Astrocyte (in vitro differentiated cells and primary cell): Measurements from ENCODE around the gene CYP27B1. TPM values are rescaled to one million over a fixed set of nuclear protein-coding genes. Genes with fewer than 3 reads are reported as not detected.

Source experiments
- DNase-seq: peaks from one replicate; pipeline ENCODE4 v3.0.0-alpha.2; 2010; ENCODE audit warnings: low read depth
- FAIRE-seq: peaks from 2 replicates; lab custom pipeline; 2011; peaks lifted over from hg19 to GRCh38; lab: Jason Lieb, UNC
- H2AFZ ChIP-seq: 2 replicates; pipeline ENCODE4 v1.6.0; 2012; ENCODE audit warnings: low read depth, low read length, inconsistent platforms
- H3K27ac ChIP-seq: 2 replicates; pipeline ENCODE4 v1.5.1; 2011; ENCODE audit warnings: low read depth, low read length, inconsistent platforms
- H3K27me3 ChIP-seq: 2 replicates; pipeline ENCODE4 v1.6.0; 2011; ENCODE audit warnings: low read length, inconsistent platforms; ENCODE audit not compliant: insufficient read depth
- H3K36me3 ChIP-seq: 2 replicates; pipeline ENCODE4 v1.5.1; 2011; ENCODE audit warnings: low read length, inconsistent platforms; ENCODE audit not compliant: insufficient read depth
- H3K4me1 ChIP-seq: 2 replicates; pipeline ENCODE4 v1.5.1; 2011; ENCODE audit warnings: low read length, inconsistent platforms; ENCODE audit not compliant: insufficient read depth
- H3K4me2 ChIP-seq: 2 replicates; pipeline ENCODE4 v1.6.0; 2012; ENCODE audit warnings: low read length, inconsistent platforms
- H3K4me3 ChIP-seq: 2 replicates; pipeline ENCODE4 v1.5.1; 2011; ENCODE audit warnings: low read depth, mild to moderate bottlenecking, low read length, inconsistent platforms; ENCODE audit not compliant: insufficient read depth
- H3K79me2 ChIP-seq: 2 replicates; pipeline ENCODE4 v1.6.0; 2012; ENCODE audit warnings: mild to moderate bottlenecking, low read length, inconsistent platforms; ENCODE audit not compliant: insufficient read depth
- H3K9ac ChIP-seq: 2 replicates; pipeline ENCODE4 v1.6.0; 2012; ENCODE audit warnings: mild to moderate bottlenecking, low read length, inconsistent platforms
- H3K9me3 ChIP-seq: 2 replicates; pipeline ENCODE4 v1.5.1; 2012; ENCODE audit warnings: low read depth, mild to moderate bottlenecking, low read length, inconsistent platforms; ENCODE audit not compliant: insufficient read depth
- H4K20me1 ChIP-seq: 2 replicates; pipeline ENCODE4 v1.6.0; 2012; ENCODE audit warnings: low read length, inconsistent platforms; ENCODE audit not compliant: insufficient read depth
- H3K27ac Mint-ChIP-seq: one replicate; pipeline ENCODE4 v1.8.0; 2021; ENCODE audit warnings: mild to moderate bottlenecking, mixed read lengths; ENCODE audit not compliant: unreplicated experiment
- H3K27me3 Mint-ChIP-seq: one replicate; pipeline ENCODE4 v1.8.0; 2021; ENCODE audit warnings: low read depth, mixed read lengths; ENCODE audit not compliant: unreplicated experiment
- H3K36me3 Mint-ChIP-seq: one replicate; pipeline ENCODE4 v1.8.0; 2021; ENCODE audit warnings: low read depth, mixed read lengths; ENCODE audit not compliant: unreplicated experiment
- H3K4me1 Mint-ChIP-seq: one replicate; pipeline ENCODE4 v1.8.0; 2021; ENCODE audit warnings: low read depth, mixed read lengths; ENCODE audit not compliant: unreplicated experiment
- H3K4me3 Mint-ChIP-seq: one replicate; pipeline ENCODE4 v1.8.0; 2021; ENCODE audit warnings: mild to moderate bottlenecking, moderate library complexity, mixed read lengths; ENCODE audit not compliant: unreplicated experiment
- H3K9me3 Mint-ChIP-seq: one replicate; pipeline ENCODE4 v1.8.0; 2021; ENCODE audit warnings: mild to moderate bottlenecking, mixed read lengths; ENCODE audit not compliant: unreplicated experiment
- EZH2 ChIP-seq: IDR thresholded peaks from 2 replicates; pipeline ENCODE4 v1.6.1; 2012; ENCODE audit warnings: mild to moderate bottlenecking, low read length, inconsistent platforms; ENCODE audit not compliant: insufficient read depth
- total RNA-seq: library from RNA; stranded (reverse); gene quantifications from 2 replicates; pipeline ENCODE4 v1.2.1, GENCODE V29; 2021
- TF ChIP-seq, protein P1 (sequence below): IDR thresholded peaks from 2 replicates; pipeline ENCODE4 v1.5.1; 2011; ENCODE audit warnings: low read depth, mild to moderate bottlenecking, inconsistent platforms, low read length, moderate library complexity; ENCODE audit not compliant: insufficient read depth

Gene CYP27B1
- total RNA-seq, 1 donor from 2014 or later = 1.5 TPM

- H3K27ac ChIP-seq = no peak overlapping the region
- no peak overlapping the region for H3K9ac ChIP-seq
- no peak overlapping the region for H3K4me3 Mint-ChIP-seq
- FAIRE-seq (no peak), DNase-seq (no peak)
- peaks cover 13% of the 10 kb centered on the region for H4K20me1 ChIP-seq
- H3K27ac Mint-ChIP-seq = no peak overlapping the region
- peaks cover 40% of the 10 kb centered on the region for H3K27me3 Mint-ChIP-seq
- no peak overlapping the region for H2AFZ ChIP-seq
- H3K4me3 ChIP-seq = no peak overlapping the region
- H3K9me3 Mint-ChIP-seq = no peaks in the 10 kb centered on the region
- H3K36me3 Mint-ChIP-seq = peaks cover 19% of the 10 kb centered on the region
- H3K4me1 ChIP-seq = peaks cover 19% of the 10 kb centered on the region
- peaks cover 6% of the 10 kb centered on the region for H3K4me1 Mint-ChIP-seq
- H3K79me2 ChIP-seq = no peaks in the 10 kb centered on the region
- peaks cover 32% of the 10 kb centered on the region for H3K27me3 ChIP-seq
- H3K36me3 ChIP-seq = no peaks in the 10 kb centered on the region
- H3K9me3 ChIP-seq = no peaks in the 10 kb centered on the region
- no peak overlapping the region for H3K4me2 ChIP-seq
- TF ChIP-seq EZH2 = no peak
- TF ChIP-seq, protein P1, sequence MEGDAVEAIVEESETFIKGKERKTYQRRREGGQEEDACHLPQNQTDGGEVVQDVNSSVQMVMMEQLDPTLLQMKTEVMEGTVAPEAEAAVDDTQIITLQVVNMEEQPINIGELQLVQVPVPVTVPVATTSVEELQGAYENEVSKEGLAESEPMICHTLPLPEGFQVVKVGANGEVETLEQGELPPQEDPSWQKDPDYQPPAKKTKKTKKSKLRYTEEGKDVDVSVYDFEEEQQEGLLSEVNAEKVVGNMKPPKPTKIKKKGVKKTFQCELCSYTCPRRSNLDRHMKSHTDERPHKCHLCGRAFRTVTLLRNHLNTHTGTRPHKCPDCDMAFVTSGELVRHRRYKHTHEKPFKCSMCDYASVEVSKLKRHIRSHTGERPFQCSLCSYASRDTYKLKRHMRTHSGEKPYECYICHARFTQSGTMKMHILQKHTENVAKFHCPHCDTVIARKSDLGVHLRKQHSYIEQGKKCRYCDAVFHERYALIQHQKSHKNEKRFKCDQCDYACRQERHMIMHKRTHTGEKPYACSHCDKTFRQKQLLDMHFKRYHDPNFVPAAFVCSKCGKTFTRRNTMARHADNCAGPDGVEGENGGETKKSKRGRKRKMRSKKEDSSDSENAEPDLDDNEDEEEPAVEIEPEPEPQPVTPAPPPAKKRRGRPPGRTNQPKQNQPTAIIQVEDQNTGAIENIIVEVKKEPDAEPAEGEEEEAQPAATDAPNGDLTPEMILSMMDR = no peak
Observed at GRCh38 chr12:57761391-57761998, 5.4 kb downstream of the CYP27B1 start.

DNA sequence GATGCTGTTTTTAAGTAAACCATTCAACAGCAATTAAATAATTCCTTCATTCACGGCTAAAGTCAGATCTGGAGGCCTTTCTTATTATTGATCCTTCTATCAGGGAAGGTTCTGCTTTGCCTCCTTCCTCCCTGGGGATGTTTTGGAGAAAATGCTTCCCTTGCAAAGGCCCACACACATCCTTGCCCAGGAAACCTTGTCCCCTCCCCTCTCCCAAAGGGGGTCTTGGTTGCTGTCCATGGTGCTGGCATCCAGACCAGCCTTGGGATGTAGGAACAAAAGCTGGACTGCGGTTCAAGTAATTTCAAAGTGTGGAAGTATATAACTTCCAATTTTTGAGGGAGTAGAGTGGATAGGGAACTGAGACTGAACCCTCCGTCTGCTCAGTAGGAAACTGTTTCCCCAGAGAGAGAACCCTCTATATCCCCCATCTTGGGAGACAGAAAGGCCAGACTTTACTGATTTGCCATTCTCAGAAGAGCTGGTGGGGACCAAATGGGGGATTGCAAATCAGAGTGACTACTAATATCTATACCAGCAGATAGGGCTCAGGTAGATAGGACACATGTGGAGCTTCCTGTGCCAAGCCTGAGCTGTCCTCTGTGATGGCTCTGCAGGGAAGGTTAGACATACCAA, 6.4 kb downstream of the CYP27B1 start:
- TF ChIP-seq EZH2 = no peak
- TF ChIP-seq, protein P1 = no peak
- H2AFZ ChIP-seq = no peak overlapping the region
- H3K9me3 Mint-ChIP-seq = no peaks in the 10 kb centered on the region
- peaks cover 13% of the 10 kb centered on the region for H4K20me1 ChIP-seq
- no peaks in the 10 kb centered on the region for H3K79me2 ChIP-seq
- DNase-seq (no peak), FAIRE-seq (no peak)
- H3K4me2 ChIP-seq = no peak overlapping the region
- H3K36me3 ChIP-seq = no peaks in the 10 kb centered on the region
- no peak overlapping the region for H3K4me3 Mint-ChIP-seq
- peaks cover 19% of the 10 kb centered on the region for H3K36me3 Mint-ChIP-seq
- peaks cover 2% of the 10 kb centered on the region for H3K4me1 Mint-ChIP-seq
- H3K27me3 Mint-ChIP-seq = peaks cover 34% of the 10 kb centered on the region
- peaks cover 9% of the 10 kb centered on the region for H3K4me1 ChIP-seq
- H3K27ac Mint-ChIP-seq = no peak overlapping the region
- no peak overlapping the region for H3K27ac ChIP-seq
- no peaks in the 10 kb centered on the region for H3K9me3 ChIP-seq
- peaks cover 28% of the 10 kb centered on the region for H3K27me3 ChIP-seq
- no peak overlapping the region for H3K9ac ChIP-seq
- H3K4me3 ChIP-seq = no peak overlapping the region

GRCh38 chr12:57759360-57759980, 7.4 kb downstream of the CYP27B1 start:
- peaks cover 24% of the 10 kb centered on the region for H3K27me3 Mint-ChIP-seq
- H2AFZ ChIP-seq = no peak overlapping the region

More at GRCh38 chr12:57759360-57759980, 7.4 kb downstream of the CYP27B1 start:
- no peaks in the 10 kb centered on the region for H3K36me3 ChIP-seq
- no peak for FAIRE-seq
- peaks cover 2% of the 10 kb centered on the region for H3K4me1 ChIP-seq
- TF ChIP-seq, protein P1 = peak; percentile 41
- TF ChIP-seq EZH2 = no peak
- H3K4me1 Mint-ChIP-seq = peaks cover 3% of the 10 kb centered on the region
- H3K4me2 ChIP-seq = no peak overlapping the region
- no peak for DNase-seq
- H3K27ac ChIP-seq = no peak overlapping the region
- H3K9ac ChIP-seq = no peak overlapping the region
- no peaks in the 10 kb centered on the region for H3K79me2 ChIP-seq
- H3K9me3 Mint-ChIP-seq = no peaks in the 10 kb centered on the region
- peak overlapping the region; percentile 20 for H3K27ac Mint-ChIP-seq
- peaks cover 19% of the 10 kb centered on the region for H3K36me3 Mint-ChIP-seq
- no peak overlapping the region for H3K4me3 Mint-ChIP-seq
- no peak overlapping the region for H3K4me3 ChIP-seq
- peaks cover 13% of the 10 kb centered on the region for H4K20me1 ChIP-seq
- no peaks in the 10 kb centered on the region for H3K9me3 ChIP-seq
- peaks cover 20% of the 10 kb centered on the region for H3K27me3 ChIP-seq
